ENCODE data around the gene SRSF4. TPM values are rescaled to one million over a fixed set of nuclear protein-coding genes. Genes with fewer than 3 reads are reported as not detected.

SRSF4 gene
- total and polyA plus RNA-seq, 10 of the 15 experiments (the other 5 are each of a cell fraction or from before 2014, with no cell fraction given): 17.2 to 107 (median 78.6) TPM

DNA sequence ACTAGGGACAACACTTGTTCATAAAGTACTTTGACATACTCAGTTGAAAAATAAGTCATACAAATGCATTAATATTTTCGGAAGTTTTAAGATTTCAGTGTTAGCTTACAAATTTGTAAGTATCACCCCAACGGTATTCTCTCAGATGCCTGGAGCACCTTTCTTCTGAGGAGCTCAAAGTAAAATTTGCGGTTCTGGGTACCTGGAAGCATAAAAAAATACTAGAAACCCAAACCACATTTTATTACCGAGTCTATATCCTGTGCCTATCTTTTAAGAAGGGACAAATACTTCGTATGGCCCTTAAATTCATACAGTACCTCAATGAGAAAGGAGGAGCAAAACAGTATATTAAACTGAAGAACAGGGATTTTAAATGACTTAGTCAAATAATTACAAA lies 10.2 kb downstream of the SRSF4 start:
- ChIA-PET POLR2A (interaction anchor here (0.6 to 4.7 kb wide), 2 partner anchors 9 to 31 kb away, joined by 3 to 50 read pairs; partner anchors contain the start of gene SRSF4), CTCF (interaction anchor here (0.7 to 2.5 kb wide), 6 partner anchors 9 to 69 kb away, joined by 3 to 17 read pairs (median 4); partner anchors contain the start of genes MECR and SRSF4), RAD21 (ENCODE audit: unreplicated experiment) (interaction anchor here (1.5 to 3.0 kb wide), 2 partner anchors 10 to 31 kb away, joined by 5 to 22 read pairs; partner anchors contain the start of gene SRSF4), SMC1A (ENCODE audit: uncharacterized antibody, unreplicated experiment) (interaction anchor here (1.3 to 3.7 kb wide), 4 partner anchors 10 to 31 kb away, joined by 4 to 27 read pairs (median 8); partner anchors contain the start of gene SRSF4)
- no peak overlapping the region for H3K27ac ChIP-seq (ENCODE audit: control insufficient read depth, insufficient read depth)
- FAIRE-seq: no peak
- no peak overlapping the region for H3K9ac ChIP-seq (ENCODE audit: control insufficient read depth, insufficient read depth, low read length)
- 40% methylated on average over 5 of the region's 5 CpGs for WGBS (ENCODE audit: insufficient coverage, insufficient replicate concordance, low lambda C conversion rate, missing lambda C conversion rate)
- H3K36me3 ChIP-seq (ENCODE audit: control insufficient read depth in 2 of 2, insufficient read depth in 2 of 2, low read length in 1 of 2): peaks cover 3 to 29% of the 10 kb centered on the region in 2 experiments
- no peak overlapping the region for H2AFZ ChIP-seq (ENCODE audit: control insufficient read depth, low read depth, low read length)
- H3K79me2 ChIP-seq (ENCODE audit: control insufficient read depth, insufficient read depth, low read length): peaks cover 85% of the 10 kb centered on the region
- TSS peak; percentile 5 for BruUV-seq (replicated peaks)
- TF ChIP-seq, protein P1, sequence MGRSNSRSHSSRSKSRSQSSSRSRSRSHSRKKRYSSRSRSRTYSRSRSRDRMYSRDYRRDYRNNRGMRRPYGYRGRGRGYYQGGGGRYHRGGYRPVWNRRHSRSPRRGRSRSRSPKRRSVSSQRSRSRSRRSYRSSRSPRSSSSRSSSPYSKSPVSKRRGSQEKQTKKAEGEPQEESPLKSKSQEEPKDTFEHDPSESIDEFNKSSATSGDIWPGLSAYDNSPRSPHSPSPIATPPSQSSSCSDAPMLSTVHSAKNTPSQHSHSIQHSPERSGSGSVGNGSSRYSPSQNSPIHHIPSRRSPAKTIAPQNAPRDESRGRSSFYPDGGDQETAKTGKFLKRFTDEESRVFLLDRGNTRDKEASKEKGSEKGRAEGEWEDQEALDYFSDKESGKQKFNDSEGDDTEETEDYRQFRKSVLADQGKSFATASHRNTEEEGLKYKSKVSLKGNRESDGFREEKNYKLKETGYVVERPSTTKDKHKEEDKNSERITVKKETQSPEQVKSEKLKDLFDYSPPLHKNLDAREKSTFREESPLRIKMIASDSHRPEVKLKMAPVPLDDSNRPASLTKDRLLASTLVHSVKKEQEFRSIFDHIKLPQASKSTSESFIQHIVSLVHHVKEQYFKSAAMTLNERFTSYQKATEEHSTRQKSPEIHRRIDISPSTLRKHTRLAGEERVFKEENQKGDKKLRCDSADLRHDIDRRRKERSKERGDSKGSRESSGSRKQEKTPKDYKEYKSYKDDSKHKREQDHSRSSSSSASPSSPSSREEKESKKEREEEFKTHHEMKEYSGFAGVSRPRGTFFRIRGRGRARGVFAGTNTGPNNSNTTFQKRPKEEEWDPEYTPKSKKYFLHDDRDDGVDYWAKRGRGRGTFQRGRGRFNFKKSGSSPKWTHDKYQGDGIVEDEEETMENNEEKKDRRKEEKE (IDR thresholded peaks at IDR 0.05): no peak
- TF ChIP-seq NBN (IDR thresholded peaks at IDR 0.05): no peak
- no peak for TF ChIP-seq HDAC2 (IDR thresholded peaks at IDR 0.05)
- TF ChIP-seq CBFB (IDR thresholded peaks at IDR 0.05; ENCODE audit: low read depth): no peak
- no peak for TF ChIP-seq WRNIP1 (IDR thresholded peaks at IDR 0.05; ENCODE audit: borderline replicate concordance, low read depth, low read length)
- TF ChIP-seq SMC3 (IDR thresholded peaks at IDR 0.05; ENCODE audit: borderline replicate concordance, low read length): no peak
- no peak for TF ChIP-seq ZSCAN29 (IDR thresholded peaks at IDR 0.05)
- in situ Hi-C loops (cut with MboI) (no loop called here), intact Hi-C loops (cut with micrococcal nuclease; ENCODE audit: unreplicated experiment) (no loop called here)
- H3K9me3 ChIP-seq (replicated peaks; ENCODE audit: control insufficient read depth, insufficient read depth, low read length): no peaks in the 10 kb centered on the region; the same call in 1 of the 3 replicates
- H3K27me3 ChIP-seq (replicated peaks in 1 of 2; ENCODE audit: control insufficient read depth in 2 of 2, insufficient read depth in 2 of 2, low read length in 1 of 2): no peaks in the 10 kb centered on the region
- peaks cover 5% of the 10 kb centered on the region; the same call in 1 of the 2 replicates for H3K4me1 ChIP-seq (ENCODE audit: control insufficient read depth, insufficient read depth, low read length)
- H3K4me3 ChIP-seq: peak overlapping the region; percentile 20; the same call in 1 of the 2 replicates
- H4K20me1 ChIP-seq (ENCODE audit: control insufficient read depth, insufficient read depth): peaks cover 4% of the 10 kb centered on the region; the same call in 1 of the 2 replicates
- no peak; the same call in 2 of the 3 replicates for ATAC-seq
- no peak for DNase-seq (ENCODE audit: low read depth, low spot score)
- H3K4me2 ChIP-seq (ENCODE audit: control insufficient read depth, insufficient read depth): peak overlapping the region; percentile 35

Measured in GM12878 (cell line).